ENCODE results near the gene SUGP1.

DNA sequence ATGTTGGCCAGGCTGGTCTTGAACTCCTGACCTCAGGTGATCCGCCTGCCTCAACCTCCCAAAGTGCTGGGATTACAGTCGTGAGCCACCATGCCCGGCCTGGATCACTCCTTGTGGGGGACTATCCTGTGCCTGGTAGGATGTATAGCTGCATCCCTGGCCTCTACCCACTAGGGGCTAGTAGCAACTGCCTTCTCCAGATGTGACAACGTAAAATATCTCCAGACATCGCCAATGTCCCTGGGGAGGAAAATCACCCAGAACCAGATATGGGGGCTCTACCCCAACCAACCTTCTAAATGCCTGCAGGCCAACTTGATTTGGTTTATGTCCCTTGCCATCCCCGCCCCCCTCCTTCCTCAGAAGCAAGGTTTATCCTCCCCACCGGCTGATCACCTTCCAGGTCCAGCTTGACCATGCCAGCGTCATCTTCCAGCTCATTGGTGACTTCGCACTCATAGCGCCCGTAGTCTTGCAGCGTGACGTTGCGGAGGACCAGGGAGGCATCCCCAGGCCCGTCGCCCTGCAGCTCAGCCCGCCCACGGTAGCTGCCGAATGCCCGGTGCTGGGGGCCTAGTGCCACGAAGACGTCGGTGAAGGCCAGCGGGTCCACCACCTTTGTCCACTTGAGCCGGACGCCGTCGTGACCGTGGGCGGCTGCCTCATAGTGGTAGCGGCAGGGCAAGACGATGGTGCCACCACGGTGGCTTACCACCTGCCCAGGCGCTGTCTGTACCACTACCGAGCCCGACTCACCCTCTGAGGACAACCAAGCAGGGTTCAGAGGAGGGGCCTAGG lies 59.7 kb downstream of the SUGP1 start:
- TF ChIP-seq POLR2AphosphoS5 (IDR thresholded peaks at IDR 0.05) (no peak), POLR2A (IDR thresholded peaks at IDR 0.05) (no peak)
- TF ChIP-seq, protein P1, sequence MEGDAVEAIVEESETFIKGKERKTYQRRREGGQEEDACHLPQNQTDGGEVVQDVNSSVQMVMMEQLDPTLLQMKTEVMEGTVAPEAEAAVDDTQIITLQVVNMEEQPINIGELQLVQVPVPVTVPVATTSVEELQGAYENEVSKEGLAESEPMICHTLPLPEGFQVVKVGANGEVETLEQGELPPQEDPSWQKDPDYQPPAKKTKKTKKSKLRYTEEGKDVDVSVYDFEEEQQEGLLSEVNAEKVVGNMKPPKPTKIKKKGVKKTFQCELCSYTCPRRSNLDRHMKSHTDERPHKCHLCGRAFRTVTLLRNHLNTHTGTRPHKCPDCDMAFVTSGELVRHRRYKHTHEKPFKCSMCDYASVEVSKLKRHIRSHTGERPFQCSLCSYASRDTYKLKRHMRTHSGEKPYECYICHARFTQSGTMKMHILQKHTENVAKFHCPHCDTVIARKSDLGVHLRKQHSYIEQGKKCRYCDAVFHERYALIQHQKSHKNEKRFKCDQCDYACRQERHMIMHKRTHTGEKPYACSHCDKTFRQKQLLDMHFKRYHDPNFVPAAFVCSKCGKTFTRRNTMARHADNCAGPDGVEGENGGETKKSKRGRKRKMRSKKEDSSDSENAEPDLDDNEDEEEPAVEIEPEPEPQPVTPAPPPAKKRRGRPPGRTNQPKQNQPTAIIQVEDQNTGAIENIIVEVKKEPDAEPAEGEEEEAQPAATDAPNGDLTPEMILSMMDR (IDR thresholded peaks at IDR 0.05): no peak
